ENCODE data around the gene MVB12B. TPM values are rescaled to one million over a fixed set of nuclear protein-coding genes. Genes with fewer than 3 reads are reported as not detected.
A peak's percentile ranks its signal among the peaks of the same experiment; 100 is the strongest.

MVB12B gene
- total and polyA plus RNA-seq, 10 donors: 2.8 to 52.4 (median 34.8) TPM

- H3K27ac ChIP-seq: peak overlapping the region in 4 of 8 donors; percentile 22 to 69 (median 37)
Observed at GRCh38 chr9:126421567-126422428, 95.2 kb downstream of the MVB12B start.

GRCh38 chr9:126423142-126423915 lies 96.7 kb downstream of the MVB12B start:
- Histone ChIP-seq H3K9me3 (no peaks in the 10 kb centered on the region), H3K27ac (peak overlapping the region in 4 of 8 donors; percentile 36 to 70 (median 62)), H3K36me3 (peaks cover 0 to 52% (median 7%) of the 10 kb centered on the region in 6 donors), H3K4me1 (peaks cover 0 to 64% (median 20%) of the 10 kb centered on the region in 6 donors), H3K27me3 (replicated peaks in 1 of 7) (no peaks in the 10 kb centered on the region), H3K4me3 (no peak overlapping the region)
- intact Hi-C loops (cut with DNase I; ENCODE audit: low total_unique reads): no loop called here
- WGBS, 5 donors: 54 to 77% (median 75%) methylated on average over 10 of the region's 10 CpGs
- no peak for TF ChIP-seq POLR2A (IDR thresholded peaks at IDR 0.05)
- TF ChIP-seq POLR2AphosphoS5 (IDR thresholded peaks at IDR 0.05): no peak
- no peak for TF ChIP-seq CTCF (IDR thresholded peaks at IDR 0.05 in 8 of 11, conservative IDR thresholded peaks at IDR 0.05 in 3 of 11)
- no peak for DNase-seq

More at GRCh38 chr9:126421567-126422428, 95.2 kb downstream of the MVB12B start:
- H3K4me3 ChIP-seq: no peak overlapping the region
- intact Hi-C loops (cut with DNase I; ENCODE audit: low total_unique reads): no loop called here
- TF ChIP-seq POLR2AphosphoS5 (IDR thresholded peaks at IDR 0.05) (no peak), POLR2A (IDR thresholded peaks at IDR 0.05) (no peak), CTCF (IDR thresholded peaks at IDR 0.05 in 8 of 11, conservative IDR thresholded peaks at IDR 0.05 in 3 of 11) (no peak)
- 65 to 88% (median 78%) methylated on average over 25 of the region's 25 CpGs for WGBS, 5 donors
- H3K27me3 ChIP-seq (replicated peaks in 1 of 7): no peaks in the 10 kb centered on the region
- peaks cover 0 to 48% (median 12%) of the 10 kb centered on the region in 6 donors for H3K4me1 ChIP-seq
- no peak for DNase-seq
- no peaks in the 10 kb centered on the region for H3K9me3 ChIP-seq
- peaks cover 0 to 58% (median 7%) of the 10 kb centered on the region in 6 donors for H3K36me3 ChIP-seq

GRCh38 chr9:126423916-126424185 lies 97.2 kb downstream of the MVB12B start:
- H3K4me3 ChIP-seq: no peak overlapping the region
- H3K4me1 ChIP-seq: peaks cover 0 to 69% (median 23%) of the 10 kb centered on the region in 6 donors
- intact Hi-C loops (cut with DNase I; ENCODE audit: low total_unique reads): no loop called here
- no peaks in the 10 kb centered on the region for H3K27me3 ChIP-seq (replicated peaks in 1 of 7)
- peak overlapping the region in 4 of 8 donors; percentile 36 to 70 (median 62) for H3K27ac ChIP-seq
- DNase-seq: no peak
- H3K36me3 ChIP-seq: peaks cover 0 to 52% (median 7%) of the 10 kb centered on the region in 6 donors
- no peaks in the 10 kb centered on the region for H3K9me3 ChIP-seq
- TF ChIP-seq CTCF (IDR thresholded peaks at IDR 0.05 in 8 of 11, conservative IDR thresholded peaks at IDR 0.05 in 3 of 11) (no peak), POLR2AphosphoS5 (IDR thresholded peaks at IDR 0.05) (no peak), POLR2A (IDR thresholded peaks at IDR 0.05) (no peak)
- WGBS, 5 donors: 82 to 91% (median 90%) methylated on average over 3 of the region's 3 CpGs

- 76 to 90% (median 82%) methylated on average over 8 of the region's 8 CpGs for WGBS, 5 donors
- Histone ChIP-seq H3K36me3 (peaks cover 0 to 53% (median 7%) of the 10 kb centered on the region in 6 donors), H3K4me3 (no peak overlapping the region), H3K27ac (no peak overlapping the region), H3K4me1 (peaks cover 0 to 75% (median 24%) of the 10 kb centered on the region in 6 donors), H3K27me3 (replicated peaks in 1 of 7) (no peaks in the 10 kb centered on the region), H3K9me3 (no peaks in the 10 kb centered on the region)
- no peak for DNase-seq
- intact Hi-C loops (cut with DNase I; ENCODE audit: low total_unique reads): no loop called here
- TF ChIP-seq CTCF (IDR thresholded peaks at IDR 0.05 in 8 of 11, conservative IDR thresholded peaks at IDR 0.05 in 3 of 11): no peak
- TF ChIP-seq POLR2A (IDR thresholded peaks at IDR 0.05): no peak
- no peak for TF ChIP-seq POLR2AphosphoS5 (IDR thresholded peaks at IDR 0.05)
Observed at GRCh38 chr9:126424511-126424910, 97.9 kb downstream of the MVB12B start.
